IPS DF 19.7 (cell line): ENCODE results near the gene KIF6.
"Not testable (repeated sequence)": the region's sequence is repeated elsewhere in the genome, so short reads cannot be mapped to it uniquely, and the experiment has no call there.

Source experiments
- DNase-seq: peaks from one replicate; pipeline ENCODE4 v3.0.0-alpha.2; 2013; ENCODE audit warnings: low read depth, low spot score

Gene KIF6

GRCh38 chr6:39724787-39725631, at the start of gene KIF6:
TSS of gene KIF6 (minus strand) at chr6:39725408. CDS start at chr6:39725310, 98 bp downstream.
- peak; percentile 80 for DNase-seq

- DNase-seq: no peak
Measured at GRCh38 chr6:39773782-39774181, 48.6 kb upstream of the KIF6 start.

GRCh38 chr6:39772559-39773273, 47.5 kb upstream of the KIF6 start:
- DNase-seq: no peak

GRCh38 chr6:39770446-39770845, 45.2 kb upstream of the KIF6 start:
- DNase-seq: no peak

GRCh38 chr6:39769012-39769411, 43.8 kb upstream of the KIF6 start:
- no peak for DNase-seq

- no peak for DNase-seq
Measured at GRCh38 chr6:39765508-39766065, 40.4 kb upstream of the KIF6 start.

GRCh38 chr6:39760226-39760952, 35.2 kb upstream of the KIF6 start:
- no peak for DNase-seq

GRCh38 chr6:39758905-39759605, 33.8 kb upstream of the KIF6 start:
- DNase-seq: no peak

GRCh38 chr6:39756582-39756981, 31.4 kb upstream of the KIF6 start:
- no peak for DNase-seq

GRCh38 chr6:39755231-39755630, 30.0 kb upstream of the KIF6 start:
- DNase-seq: no peak

- no peak for DNase-seq
Measured at GRCh38 chr6:39754514-39755115, 29.4 kb upstream of the KIF6 start.

GRCh38 chr6:39753725-39754045, 28.5 kb upstream of the KIF6 start:
- no peak for DNase-seq

GRCh38 chr6:39752835-39753724, 27.9 kb upstream of the KIF6 start:
- no peak for DNase-seq

- DNase-seq: no peak
Measured at GRCh38 chr6:39746795-39747194, 21.6 kb upstream of the KIF6 start.

- DNase-seq: no peak
Measured at GRCh38 chr6:39733704-39734103, 8.5 kb upstream of the KIF6 start.

- DNase-seq: no peak
Measured at GRCh38 chr6:39731565-39731964, 6.4 kb upstream of the KIF6 start.

- no peak for DNase-seq
Measured at GRCh38 chr6:39729945-39730344, 4.7 kb upstream of the KIF6 start.

- no peak for DNase-seq
Measured at GRCh38 chr6:39725632-39725997, 407 bp upstream of the KIF6 start.

- not testable (repeated sequence) for DNase-seq
Measured at GRCh38 chr6:39723350-39723749, 1.9 kb downstream of the KIF6 start.

GRCh38 chr6:39714802-39715201, 10.4 kb downstream of the KIF6 start:
- no peak for DNase-seq
